Measurements from ENCODE around the gene PNN. TPM values are rescaled to one million over a fixed set of nuclear protein-coding genes. Genes with fewer than 3 reads are reported as not detected.

PNN gene
- total RNA-seq, 1 experiment from 2014 or later, result 167 TPM

GRCh38 chr14:39138440-39138839 lies 36.6 kb upstream of the PNN start:
- Histone ChIP-seq H2BK12ac (ENCODE audit: insufficient read length, low read depth, low read length) (no peak overlapping the region), H3K14ac (ENCODE audit: insufficient read depth, low read length) (no peak overlapping the region), H3K23ac (ENCODE audit: insufficient read length, low read depth, low read length) (no peak overlapping the region), H3K4me2 (ENCODE audit: insufficient read depth, insufficient read length, low read length) (no peak overlapping the region), H4K91ac (ENCODE audit: insufficient read length, low read depth, low read length) (no peak overlapping the region), H3K9ac (ENCODE audit: extremely low read depth, insufficient read length, low read length) (no peak overlapping the region), H2BK20ac (ENCODE audit: low read depth, low read length, poor library complexity, severe bottlenecking) (no peak overlapping the region), H2BK120ac (ENCODE audit: low read depth, low read length, poor library complexity, severe bottlenecking) (no peak overlapping the region), H2BK5ac (ENCODE audit: insufficient read length, low read length) (no peak overlapping the region), H4K8ac (replicated peaks; ENCODE audit: insufficient read length, low read depth, low read length) (no peak overlapping the region), H3K23me2 (ENCODE audit: insufficient read length, low read depth, low read length, poor library complexity, severe bottlenecking) (no peaks in the 10 kb centered on the region), H3K4ac (ENCODE audit: low read depth, low read length) (no peak overlapping the region), H2AK5ac (ENCODE audit: insufficient read length, low read length) (no peak overlapping the region), H3K4me1 (ENCODE audit: insufficient read depth, low read length) (no peaks in the 10 kb centered on the region; the same call in 1 of the 2 replicates), H2AFZ (ENCODE audit: low read length) (no peak overlapping the region), H3K27ac (ENCODE audit: insufficient read length, low read depth, low read length) (no peak overlapping the region), H3K9me3 (ENCODE audit: control insufficient read depth, low read depth, low read length) (no peaks in the 10 kb centered on the region), H3K18ac (ENCODE audit: insufficient read length, low read depth, low read length) (no peak overlapping the region), H2BK15ac (ENCODE audit: low read depth, low read length) (no peak overlapping the region), H3K79me2 (ENCODE audit: insufficient read depth, low read length) (no peaks in the 10 kb centered on the region), H3T11ph (ENCODE audit: low read length) (no peak overlapping the region), H4K20me1 (ENCODE audit: control insufficient read depth, insufficient read depth, insufficient read length) (no peaks in the 10 kb centered on the region), H3K27me3 (ENCODE audit: insufficient read depth, low read length) (no peaks in the 10 kb centered on the region), H3K79me1 (ENCODE audit: insufficient read depth, low read depth, low read length, poor library complexity, severe bottlenecking) (no peaks in the 10 kb centered on the region), H4K5ac (ENCODE audit: insufficient read length, low read depth, low read length) (no peak overlapping the region), H3K56ac (ENCODE audit: insufficient read length, low read depth, low read length) (no peak overlapping the region)
- H3K27ac Mint-ChIP-seq, result 0 out of 7 replicates have a peak overlapping the region, but pooled peaks of 1 of the 3 experiments have one; percentile 20
- H3K36me3 Mint-ChIP-seq (ENCODE audit: insufficient read depth in 1 of 3, low read depth in 3 of 3), result peaks cover 36 to 81% (median 80%) of the 10 kb centered on the region in 3 experiments
- DNase-seq, result no peak
- 0 out of 2 replicates have a peak, but pooled peaks cover 2% of the 10 kb centered on the region for H3K27me3 Mint-ChIP-seq (ENCODE audit: low read depth)
- TF ChIP-seq, protein P1, sequence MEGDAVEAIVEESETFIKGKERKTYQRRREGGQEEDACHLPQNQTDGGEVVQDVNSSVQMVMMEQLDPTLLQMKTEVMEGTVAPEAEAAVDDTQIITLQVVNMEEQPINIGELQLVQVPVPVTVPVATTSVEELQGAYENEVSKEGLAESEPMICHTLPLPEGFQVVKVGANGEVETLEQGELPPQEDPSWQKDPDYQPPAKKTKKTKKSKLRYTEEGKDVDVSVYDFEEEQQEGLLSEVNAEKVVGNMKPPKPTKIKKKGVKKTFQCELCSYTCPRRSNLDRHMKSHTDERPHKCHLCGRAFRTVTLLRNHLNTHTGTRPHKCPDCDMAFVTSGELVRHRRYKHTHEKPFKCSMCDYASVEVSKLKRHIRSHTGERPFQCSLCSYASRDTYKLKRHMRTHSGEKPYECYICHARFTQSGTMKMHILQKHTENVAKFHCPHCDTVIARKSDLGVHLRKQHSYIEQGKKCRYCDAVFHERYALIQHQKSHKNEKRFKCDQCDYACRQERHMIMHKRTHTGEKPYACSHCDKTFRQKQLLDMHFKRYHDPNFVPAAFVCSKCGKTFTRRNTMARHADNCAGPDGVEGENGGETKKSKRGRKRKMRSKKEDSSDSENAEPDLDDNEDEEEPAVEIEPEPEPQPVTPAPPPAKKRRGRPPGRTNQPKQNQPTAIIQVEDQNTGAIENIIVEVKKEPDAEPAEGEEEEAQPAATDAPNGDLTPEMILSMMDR (conservative IDR thresholded peaks at IDR 0.05), result no peak
- H3K9me3 Mint-ChIP-seq, result peaks cover 22 to 24% of the 10 kb centered on the region in 2 experiments
- H3K4me3 Mint-ChIP-seq, result no peak overlapping the region
- WGBS (ENCODE audit: extremely low coverage, insufficient read length, low lambda C conversion rate), result no CpG with 5 or more reads among the region's 1 CpG
- H3K4me1 Mint-ChIP-seq, result peaks cover 5 to 9% of the 10 kb centered on the region in 2 experiments

All from H9 (cell line).